Stimulated activated CD8-positive, alpha-beta memory T cell treated with anti-CD3 and anti-CD28 coated beads, Interleukin-2, amount 100 ng/mL, for 48 hours (primary cell): ENCODE measurements around the gene SCYGR8.
"Not testable (repeated sequence)": the region's sequence is repeated elsewhere in the genome, so short reads cannot be mapped to it uniquely, and the experiment has no call there.

ENCODE experiments used
- DNase-seq, 2 donors: peaks; one replicate each; pipeline ENCODE4 v3.0.0-alpha.2; 2020; ENCODE audit warnings: low read depth in 2 of 2

SCYGR8 gene, protein sequence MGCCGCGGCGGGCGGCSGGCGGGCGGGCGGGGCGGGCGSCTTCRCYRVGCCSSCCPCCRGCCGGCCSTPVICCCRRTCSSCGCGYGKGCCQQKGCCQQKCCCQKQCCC

DNA sequence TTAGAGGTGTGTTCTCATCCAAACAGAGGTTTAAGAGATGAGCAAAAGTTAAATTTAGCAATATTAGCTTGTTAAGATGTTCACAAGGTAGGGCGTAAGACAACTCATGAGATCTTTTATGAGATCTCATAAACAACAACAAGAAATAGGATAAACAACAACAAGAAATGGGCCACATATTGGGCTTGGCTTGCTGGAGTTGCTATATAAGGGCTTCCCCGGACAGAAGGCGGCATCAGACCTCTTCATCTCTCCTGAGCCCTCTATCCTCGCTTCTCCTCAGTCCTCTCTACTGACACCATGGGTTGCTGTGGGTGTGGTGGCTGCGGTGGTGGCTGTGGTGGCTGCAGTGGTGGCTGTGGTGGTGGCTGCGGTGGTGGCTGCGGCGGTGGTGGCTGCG, at the start of gene SCYGR8:
SCYGR8 (plus strand) TSS at position 301 of the 400 bp plus-strand sequence; CDS start at position 301, 0 bp downstream.
- DNase-seq: no peak

DNA sequence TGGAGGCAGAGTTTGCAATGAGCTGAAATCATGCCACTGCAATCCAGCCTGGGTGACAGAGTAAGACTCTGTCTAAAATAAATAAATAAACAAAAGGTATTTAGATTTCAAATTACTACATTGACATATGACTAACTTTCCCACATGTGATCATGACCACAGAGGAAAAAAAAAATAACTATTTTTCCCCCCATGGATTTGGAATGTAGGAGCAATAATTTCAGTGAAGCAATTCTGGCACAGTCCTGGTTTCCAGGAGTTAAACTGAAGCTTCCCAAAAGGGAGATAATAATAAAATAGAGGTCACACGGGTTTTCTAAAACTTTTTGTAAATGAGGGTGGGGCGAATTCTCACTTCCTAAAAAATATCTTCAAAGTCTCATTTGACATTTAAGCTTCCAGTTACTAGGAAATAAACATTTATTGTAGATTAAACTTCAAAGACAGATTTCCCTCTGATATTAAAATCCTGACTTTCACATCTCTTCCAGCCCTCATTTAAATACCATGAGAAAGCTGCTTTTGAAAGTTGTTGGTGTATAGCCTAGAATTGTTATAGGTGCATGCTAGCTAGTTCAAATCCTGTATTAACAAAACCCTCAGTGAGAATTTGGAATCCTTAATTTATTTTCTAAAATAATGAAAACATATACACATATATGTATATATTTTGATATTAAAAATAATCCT, 48.6 kb upstream of the SCYGR8 start:
- DNase-seq: no peak

DNA sequence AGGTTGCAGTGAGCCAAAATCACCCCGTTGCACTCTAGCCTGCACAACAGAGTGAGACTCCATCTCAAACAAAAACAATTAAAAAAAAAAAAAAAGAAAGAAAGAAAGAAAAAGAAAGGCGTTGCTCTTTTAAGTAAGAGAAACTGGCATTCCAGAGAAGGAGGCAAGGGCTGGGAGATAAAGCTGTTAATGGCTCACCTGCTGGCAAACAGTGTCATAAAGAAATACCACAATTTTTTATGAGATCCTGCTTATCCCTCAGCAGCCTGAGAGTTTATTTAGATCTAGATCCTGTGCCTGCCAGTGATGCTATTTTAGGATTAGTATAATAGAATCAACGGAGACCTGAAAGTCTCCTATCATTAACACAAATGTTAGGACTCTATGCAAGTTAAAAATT, 44.1 kb upstream of the SCYGR8 start:
- DNase-seq: no peak

DNA sequence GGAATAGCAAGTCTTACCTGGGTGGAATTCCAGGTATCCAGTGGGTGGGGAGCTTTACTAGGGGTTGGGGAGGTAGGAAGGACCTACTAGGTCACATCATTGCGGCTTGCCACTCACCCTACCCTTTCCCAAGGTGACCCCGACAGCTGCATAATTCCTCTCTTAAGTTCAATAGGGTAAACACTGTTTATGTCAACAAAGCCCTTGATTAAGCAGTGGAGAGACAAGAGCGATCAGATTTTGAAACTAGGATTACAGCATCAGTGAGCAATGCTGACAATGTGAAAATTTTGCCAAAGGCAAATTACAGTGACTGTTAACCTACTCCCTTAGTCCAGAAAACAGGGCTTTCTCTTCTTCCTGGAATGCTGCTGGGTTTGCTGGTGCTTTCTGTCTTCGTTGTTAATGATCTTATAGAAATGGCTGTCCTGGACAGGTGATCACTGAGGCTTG, 42.4 kb upstream of the SCYGR8 start:
- no peak for DNase-seq

DNA sequence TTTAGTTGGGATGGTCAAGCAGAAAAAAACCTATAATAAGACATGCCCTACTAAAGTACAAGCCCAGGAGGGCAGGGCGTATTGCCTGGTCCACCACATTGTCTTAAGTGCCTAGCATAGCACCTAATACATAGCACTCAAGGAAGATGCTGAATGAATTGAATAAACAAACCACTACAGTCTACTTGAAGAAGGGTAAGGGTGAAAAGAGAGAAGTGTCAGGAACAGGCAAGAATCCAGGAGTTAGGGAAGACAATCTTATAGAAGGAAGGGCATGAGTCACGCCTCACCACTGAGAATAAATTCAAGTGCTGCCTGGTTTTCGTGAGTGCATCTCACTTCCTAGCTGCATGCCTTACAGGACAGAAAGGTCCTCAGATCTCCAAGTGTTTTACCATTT, 41.7 kb upstream of the SCYGR8 start:
- no peak for DNase-seq

DNA sequence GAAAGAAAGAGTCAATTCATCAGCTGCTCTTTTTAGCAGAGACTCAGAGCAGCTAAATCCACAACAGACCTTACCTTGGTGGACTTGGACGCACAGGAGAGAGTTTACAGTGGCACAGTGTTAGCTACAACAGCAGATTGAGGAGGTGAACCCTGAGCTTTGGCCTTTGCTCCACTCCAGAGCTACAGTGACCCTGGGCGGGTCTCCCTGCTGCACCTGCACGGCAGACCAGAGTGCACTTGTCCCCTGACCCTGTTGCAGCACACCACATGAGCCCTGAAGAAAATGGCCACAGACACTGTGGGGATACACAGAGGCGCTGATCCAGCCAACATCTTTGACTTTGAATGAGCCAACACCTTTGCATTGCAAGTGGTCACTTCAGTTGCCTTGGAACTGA, 38.8 kb upstream of the SCYGR8 start:
- no peak for DNase-seq

DNA sequence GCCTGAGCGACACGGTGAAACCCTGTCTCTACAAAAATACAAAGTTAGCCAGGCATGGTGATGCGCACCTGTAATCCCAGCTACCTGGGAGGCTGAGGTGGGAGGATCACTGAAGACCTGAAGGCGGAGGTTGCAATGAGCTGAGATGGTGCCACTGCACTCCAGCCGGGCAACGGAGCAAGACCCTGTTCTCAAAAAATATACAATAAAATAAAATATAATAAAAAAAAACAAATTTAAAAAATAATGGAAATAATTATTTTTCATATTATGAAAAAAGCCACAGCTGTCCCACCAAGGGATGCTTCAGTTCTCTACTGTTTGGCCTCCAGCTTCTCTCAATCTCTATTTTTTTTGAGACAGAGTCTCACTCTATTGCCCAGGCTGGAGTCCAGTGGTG, 38.3 kb upstream of the SCYGR8 start:
- DNase-seq: no peak

DNA sequence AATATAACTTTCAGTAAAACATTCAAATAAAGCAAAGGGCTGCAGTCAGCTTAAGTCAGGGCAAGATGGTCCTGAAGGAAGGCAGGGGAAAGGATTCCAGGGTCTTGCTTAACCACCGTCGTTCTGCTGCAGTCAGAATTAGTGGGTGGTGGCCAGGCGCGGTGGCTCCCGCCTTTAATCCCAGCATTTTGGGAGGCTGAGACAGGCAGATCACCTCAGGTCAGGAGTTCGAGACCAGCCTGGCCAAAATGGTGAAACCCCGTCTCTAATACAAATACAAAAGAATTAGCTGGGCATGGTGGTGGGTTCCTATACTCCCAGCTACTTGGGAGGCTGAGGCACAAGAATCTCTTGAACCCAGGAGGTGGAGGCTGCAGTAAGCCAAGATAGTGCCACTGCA, 34.7 kb upstream of the SCYGR8 start:
- DNase-seq: no peak

DNA sequence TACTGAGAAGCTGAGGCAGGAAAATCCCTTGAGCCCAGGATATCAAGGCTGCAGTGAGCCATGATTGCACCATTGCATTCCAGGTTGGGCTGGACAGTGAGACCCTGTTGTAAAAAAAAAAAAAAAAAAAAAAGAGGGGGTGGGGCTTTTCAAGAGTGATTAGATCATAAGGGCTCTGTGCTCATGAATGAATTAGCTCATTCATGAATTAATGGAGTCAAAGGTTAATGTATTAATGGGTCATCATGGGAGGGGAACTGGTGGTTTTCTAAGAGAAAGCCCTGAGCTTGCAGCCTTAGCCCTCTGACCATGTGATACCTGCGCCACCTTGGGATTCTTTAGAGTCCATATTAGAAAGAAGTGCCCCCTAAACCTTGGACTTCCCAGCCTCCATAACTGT, 32.4 kb upstream of the SCYGR8 start:
- DNase-seq: no peak

DNA sequence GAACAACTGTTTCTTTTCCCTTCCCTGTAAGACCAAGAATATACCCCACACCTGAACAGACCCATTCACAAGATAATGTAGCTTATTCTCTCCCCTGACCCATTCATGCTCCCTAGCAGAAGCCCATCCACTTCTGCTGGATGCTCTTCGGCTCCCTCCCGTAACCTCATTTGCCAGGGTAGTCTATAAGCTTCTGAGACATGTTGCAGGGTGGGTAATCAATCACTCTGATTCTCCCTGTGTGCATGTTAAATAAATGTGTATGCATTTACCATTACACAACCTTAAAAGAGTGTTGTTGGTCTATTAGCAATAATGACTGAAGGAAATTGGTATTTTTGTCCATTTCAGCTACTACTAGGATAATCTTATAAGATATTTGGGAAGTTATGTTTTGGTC, 29.2 kb upstream of the SCYGR8 start:
- no peak for DNase-seq

DNA sequence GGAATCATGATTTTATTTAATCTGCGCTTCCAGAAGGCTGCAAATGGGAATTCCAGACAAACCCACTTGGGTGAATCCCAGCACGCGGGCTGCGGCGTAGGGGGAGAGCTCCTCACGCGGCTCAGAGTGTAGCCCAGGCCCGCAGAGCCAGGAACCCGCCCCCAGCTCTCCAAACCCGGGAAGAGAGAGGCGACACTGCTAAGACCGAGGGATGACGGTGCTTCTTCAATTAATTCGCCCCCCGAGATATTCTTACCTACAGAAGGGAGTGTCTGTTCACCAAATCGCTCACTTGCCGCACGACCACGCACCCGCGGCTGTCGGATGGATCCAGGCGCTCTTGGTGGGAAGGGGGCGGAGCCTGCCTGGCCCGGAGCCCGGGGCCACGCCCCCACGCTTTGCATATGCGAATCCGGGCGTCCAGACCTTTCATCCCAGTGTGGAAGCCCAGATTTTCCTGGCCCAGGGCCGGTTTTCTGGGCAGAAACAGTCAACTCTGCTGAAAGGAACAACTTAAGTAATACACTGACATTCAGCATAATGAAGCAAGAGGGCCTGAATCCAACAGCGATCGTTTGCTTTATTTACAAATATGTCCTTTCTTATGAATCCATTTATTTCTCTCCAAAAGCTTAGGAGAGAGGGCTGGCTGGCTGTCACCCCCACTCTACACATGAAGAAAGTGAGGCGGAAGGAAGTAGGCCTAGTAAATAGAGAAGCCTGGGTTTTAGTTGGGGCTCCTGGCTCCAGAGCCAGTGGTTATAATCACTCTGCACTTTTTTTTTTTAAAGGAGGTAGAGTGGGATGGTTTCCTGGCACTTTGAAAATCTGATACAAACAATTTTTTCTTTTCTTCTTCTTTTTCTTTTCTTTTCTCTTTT, 27.8 kb upstream of the SCYGR8 start, which contains the start of gene SLC19A3:
SLC19A3 (minus strand) TSS at position 342 of the 881 bp plus-strand sequence. CDS start 15,710 bp downstream, outside the sequence.
- no peak for DNase-seq

DNA sequence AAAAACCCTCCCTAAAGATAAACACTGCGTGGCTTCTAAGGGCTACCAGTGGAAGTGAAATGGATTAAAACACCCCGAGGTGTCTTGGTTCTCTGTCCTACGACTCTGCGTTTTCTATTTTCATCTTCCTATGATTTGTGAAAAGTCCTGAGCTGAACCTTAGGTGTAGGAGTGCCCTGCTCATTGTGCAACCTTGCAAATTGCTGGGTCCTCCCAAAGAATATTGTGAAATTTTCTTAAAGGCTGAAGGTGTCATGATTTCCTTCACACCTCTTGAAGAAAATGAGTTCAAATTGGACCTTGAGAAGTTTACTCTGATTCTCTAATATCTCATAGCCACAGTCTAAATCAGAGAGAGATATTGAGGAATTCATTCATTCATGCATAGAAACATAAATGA, 26.1 kb upstream of the SCYGR8 start:
- DNase-seq: no peak

DNA sequence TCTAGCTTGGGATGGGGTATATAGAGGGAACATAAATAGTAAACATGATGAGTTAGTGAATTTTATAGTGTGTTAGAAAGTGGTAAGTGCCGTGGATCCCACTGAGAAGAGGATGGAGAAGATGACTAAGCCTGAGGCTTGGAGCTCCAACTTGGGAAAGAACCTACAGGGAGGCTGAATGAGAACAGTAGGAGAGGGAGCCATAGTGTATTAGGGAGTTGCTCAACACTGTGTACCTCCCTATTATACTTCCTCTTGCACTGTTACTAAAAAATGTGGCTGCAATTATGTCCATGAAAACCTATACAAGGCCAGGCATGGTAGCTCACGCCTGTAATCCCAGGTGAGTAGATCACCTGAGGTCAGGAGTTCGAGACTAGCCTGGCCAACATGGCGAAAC, 25.0 kb upstream of the SCYGR8 start:
- no peak for DNase-seq

DNA sequence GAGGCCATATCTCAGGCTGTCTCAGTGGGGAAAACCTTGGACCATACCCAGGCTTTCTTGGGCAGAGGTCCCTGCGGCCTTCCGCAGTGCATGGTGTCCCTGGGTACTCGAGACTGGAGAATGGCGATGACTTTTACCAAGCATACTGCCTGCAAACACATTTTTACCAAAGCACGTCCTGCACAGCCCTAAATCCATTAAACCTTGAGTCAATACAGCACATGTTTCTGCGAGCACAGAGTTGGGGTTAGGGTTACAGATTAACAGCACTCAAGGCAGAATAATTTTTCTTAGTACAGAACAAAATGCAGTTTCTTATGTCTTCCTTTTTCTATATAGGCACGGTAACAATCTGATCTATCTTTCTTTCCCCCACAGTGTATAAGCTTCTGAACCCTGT, 22.9 kb upstream of the SCYGR8 start:
- not testable (repeated sequence) for DNase-seq

DNA sequence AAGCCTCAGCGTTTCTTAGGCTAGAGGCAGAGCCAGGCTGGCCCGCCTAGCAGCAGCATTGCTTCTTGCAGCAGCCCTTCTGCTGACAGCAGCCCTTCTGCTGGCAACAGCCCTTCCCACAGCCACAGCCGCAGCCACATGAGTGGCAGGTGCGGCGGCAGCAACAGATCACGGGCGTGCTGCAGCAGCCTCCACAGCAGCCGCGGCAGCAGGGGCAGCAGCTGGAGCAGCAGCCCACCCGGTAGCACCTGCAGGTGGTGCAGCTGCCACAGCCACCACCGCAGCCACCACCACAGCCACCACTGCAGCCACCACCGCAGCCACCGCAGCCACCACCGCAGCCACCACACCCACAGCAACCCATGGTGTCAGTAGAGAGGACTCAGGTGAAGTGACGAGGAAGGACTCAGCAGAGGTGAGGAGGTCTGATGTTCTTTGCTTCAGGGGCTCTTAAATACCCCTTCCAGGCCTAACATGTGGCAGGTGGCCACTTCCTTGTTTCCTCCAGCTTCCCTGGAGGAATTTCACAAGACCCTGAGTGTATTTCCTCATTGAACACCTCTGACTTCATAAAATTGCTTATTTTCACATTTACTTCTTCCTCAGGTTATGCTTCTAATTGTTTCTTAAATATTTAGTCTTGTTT, 21.2 kb upstream of the SCYGR8 start, which contains the start of gene SCYGR6:
SCYGR6 (minus strand) TSS at position 364 of the 646 bp plus-strand sequence; CDS start at position 364, 0 bp downstream.
- no peak for DNase-seq

DNA sequence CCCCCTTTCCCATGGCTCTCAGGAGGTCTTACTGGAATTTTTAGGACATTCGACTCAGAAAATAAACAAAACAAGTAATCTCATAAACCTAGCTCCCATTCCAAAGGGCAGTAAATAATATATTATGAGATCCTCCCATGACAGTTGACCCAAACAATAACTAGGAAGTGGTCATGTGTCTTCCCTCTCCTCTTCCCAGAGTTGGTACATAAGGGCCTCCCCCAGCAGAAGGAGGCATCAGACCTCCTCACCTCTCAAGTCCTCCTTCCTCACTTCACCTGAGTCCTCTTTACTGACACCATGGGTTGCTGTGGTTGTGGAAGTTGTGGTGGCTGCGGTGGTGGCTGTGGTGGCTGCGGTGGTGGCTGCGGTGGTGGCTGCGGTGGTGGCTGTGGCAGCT, 17.7 kb upstream of the SCYGR8 start, which contains the start of gene SCYGR7:
SCYGR7 (plus strand) TSS at position 301 of the 400 bp plus-strand sequence; CDS start at position 301, 0 bp downstream.
- DNase-seq: no peak

DNA sequence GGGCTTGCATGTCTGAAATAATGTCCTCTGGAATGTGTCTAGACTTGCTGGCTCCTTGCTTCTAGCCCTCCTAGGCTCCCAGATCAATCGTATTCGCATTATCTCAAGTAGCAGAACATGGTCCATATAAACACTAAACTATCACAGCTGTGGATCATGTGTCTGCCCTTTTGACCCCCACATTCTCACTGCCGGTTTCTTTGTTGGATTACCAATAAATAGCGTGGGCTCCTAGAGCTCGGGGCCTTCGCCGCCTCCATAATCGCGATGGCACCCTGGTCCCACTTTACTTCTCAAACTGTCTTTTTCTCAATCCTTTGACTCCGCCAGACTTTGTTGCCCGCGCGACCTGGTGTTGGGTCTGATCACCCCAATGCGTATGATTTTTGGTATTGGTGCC, 6.3 kb upstream of the SCYGR8 start:
- DNase-seq: no peak

DNA sequence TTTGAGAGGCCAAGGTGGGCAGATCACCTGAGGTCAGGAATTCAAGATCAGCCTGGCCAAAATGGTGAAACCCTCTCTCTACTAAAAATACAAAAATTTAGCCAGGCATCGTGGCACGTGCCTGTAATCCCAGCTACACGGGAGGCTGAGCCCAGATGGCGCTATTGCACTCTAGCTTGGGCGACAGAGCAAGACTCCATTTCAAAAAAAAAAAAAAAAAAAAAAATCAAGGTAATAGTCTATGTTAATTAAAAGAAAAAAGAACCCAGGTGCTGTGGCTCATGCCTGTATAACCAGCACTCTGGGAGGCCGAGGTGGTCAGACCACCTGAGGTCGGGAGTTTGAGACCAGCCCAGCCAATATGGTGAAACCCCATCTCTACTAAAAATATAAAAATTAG, 5.0 kb upstream of the SCYGR8 start:
- DNase-seq: peak in 1 of 2 donors; percentile 3

DNA sequence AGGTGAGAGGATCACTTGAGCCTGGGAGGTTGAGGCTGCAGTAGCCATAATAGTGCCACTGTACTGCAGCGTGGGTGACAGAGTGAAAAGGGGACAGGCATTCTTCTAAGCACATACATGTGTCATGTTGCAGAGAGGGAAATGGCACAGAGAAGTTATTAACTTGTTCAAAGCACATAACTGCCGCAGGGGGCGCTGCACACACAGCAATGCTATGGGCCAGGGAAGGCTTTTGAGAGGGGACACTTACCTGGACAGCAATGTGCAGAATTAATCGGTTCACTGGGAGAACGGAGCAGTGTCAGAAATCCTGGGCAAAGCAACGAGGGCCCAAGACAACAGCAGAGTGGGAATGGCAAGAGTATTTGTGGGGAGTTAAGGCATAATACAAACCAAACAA, 2.4 kb downstream of the SCYGR8 start:
- no peak for DNase-seq

DNA sequence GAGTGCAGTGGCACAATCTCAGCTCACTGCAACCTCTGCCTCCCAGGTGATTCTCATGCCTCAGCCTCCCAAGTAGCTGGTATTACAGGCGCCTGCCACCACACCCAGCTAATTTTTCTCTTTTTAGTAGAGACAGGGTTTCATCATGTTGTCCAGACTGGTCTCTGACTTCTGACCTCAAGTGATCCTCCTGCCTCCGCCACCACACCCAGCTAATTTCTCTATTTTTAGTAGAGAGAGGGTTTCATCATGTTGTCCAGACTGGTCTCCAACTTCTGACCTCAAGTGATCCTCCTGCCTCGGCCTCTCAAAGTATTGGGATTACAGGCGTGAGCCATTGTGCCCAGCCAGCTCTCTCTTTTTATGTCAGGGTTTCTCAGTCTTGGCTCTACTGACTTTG, 10.6 kb downstream of the SCYGR8 start:
- not testable (repeated sequence) for DNase-seq

DNA sequence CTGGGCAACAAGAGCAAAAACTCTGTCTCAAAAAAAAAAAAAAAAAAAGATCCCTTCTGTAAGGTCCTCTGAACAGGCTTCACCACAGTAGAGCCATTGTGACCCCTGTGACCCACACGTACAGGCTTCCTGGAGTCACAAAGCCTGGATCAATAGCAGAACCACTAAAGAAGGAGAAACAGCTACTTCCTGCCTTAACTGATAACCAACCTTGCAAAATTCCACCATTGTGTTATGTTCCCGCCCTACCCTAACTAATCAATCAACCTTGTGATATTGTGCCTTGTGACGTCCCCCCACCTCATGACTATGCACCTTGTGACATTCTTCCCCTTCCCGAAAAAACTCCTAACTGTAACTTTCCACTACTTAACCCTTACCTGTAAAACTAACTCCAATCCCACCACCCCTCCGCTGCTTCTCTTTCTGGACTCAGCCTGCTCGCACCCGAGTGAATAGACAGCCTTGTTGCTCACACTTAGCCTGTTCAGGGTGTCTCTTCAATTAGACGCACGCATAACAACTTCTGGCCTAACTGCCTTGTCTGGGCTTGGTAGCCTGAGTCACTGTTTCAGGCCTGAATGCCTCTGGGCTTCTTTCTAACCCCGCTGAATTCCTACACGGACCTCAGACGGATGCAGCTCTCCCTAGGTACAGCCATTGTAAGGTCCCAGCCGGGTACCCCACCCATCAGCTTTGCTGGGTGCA, 13.9 kb downstream of the SCYGR8 start:
- no peak for DNase-seq
